A549 (cell line): Measurements from ENCODE around the gene HOXB9. TPM values are rescaled to one million over a fixed set of nuclear protein-coding genes. Genes with fewer than 3 reads are reported as not detected.

Source experiments
- ATAC-seq, 2 experiments: fragments of 200-7000 bp in 1 of 2; fragments of >200 bp in 1 of 2; cut with Nextera tagmentation in 1 of 2; cut with Tn5 transposase in 1 of 2; 3 replicates each; pipeline versions ENCODE4 v1.8.0 to v1.9.1; 2018 to 2020; ENCODE audit warnings: mild to moderate bottlenecking in 1 of 2, moderate library complexity in 1 of 2
- CTCF ChIA-PET: fragments of 300-600 bp; sonication (Branson Sonifier 250); formaldehyde crosslinking; extraction: SDS; loops from one replicate; lab custom pipeline; 2021; ENCODE audit warnings: antibody characterized with exemption, inconsistent platforms; lab: Yijun Ruan, JAX
- POLR2A ChIA-PET: fragments of 350-600 bp; formaldehyde crosslinking; extraction: SDS; loops from one replicate; lab custom pipeline; 2021; ENCODE audit warnings: antibody characterized with exemption, inconsistent platforms; lab: Yijun Ruan, JAX
- DNase-seq, 2 experiments: peaks; one replicate each; pipeline versions ENCODE4 v3.0.0 to v3.0.0-alpha.2; 2011 to 2016; ENCODE audit warnings: low read depth in 1 of 2, low spot score in 1 of 2
- FAIRE-seq: peaks from 2 replicates; lab custom pipeline; 2011; peaks lifted over from hg19 to GRCh38; lab: Jason Lieb, UNC
- H3K27ac ChIP-seq, 2 experiments: fragments of >200 bp; sonication (Bioruptor Twin); formaldehyde crosslinking; 3 replicates each; pipeline ENCODE4 v1.5.1; 2016 to 2017
- H3K4me1 ChIP-seq: fragments of >200 bp; sonication (Bioruptor Twin); formaldehyde crosslinking; 3 replicates; pipeline ENCODE4 v1.6.1; 2016
- H3K4me2 ChIP-seq: fragments of >200 bp; sonication (Bioruptor Twin); formaldehyde crosslinking; 3 replicates; pipeline ENCODE4 v1.6.1; 2016
- H3K4me3 ChIP-seq: fragments of >200 bp; sonication (Bioruptor Twin); formaldehyde crosslinking; 3 replicates; pipeline ENCODE4 v1.5.1; 2016
- H3K9me3 ChIP-seq: fragments of >200 bp; sonication (Bioruptor Twin); formaldehyde crosslinking; 3 replicates; pipeline ENCODE4 v1.6.1; 2016
- ATOH8 ChIP-seq: fragments of 250-450 bp; sonication (Bioruptor Pico); IDR thresholded peaks from 2 replicates; pipeline ENCODE4 v1.5.0; 2020; ENCODE audit warnings: low read depth, mild to moderate bottlenecking, moderate library complexity
- CHD4 ChIP-seq: fragments of 200-600 bp; sonication (generic); IDR thresholded peaks from 2 replicates; pipeline ENCODE4 v1.6.1; 2016; ENCODE audit warnings: antibody characterized with exemption, mild to moderate bottlenecking, borderline replicate concordance
- CTCF ChIP-seq: fragments of >200 bp; sonication (Bioruptor Twin); formaldehyde crosslinking; IDR thresholded peaks from 3 replicates; pipeline ENCODE4 v1.5.1; 2016
- E2F6 ChIP-seq: IDR thresholded peaks from 2 replicates; pipeline ENCODE4 v1.6.1; 2012; ENCODE audit warnings: low read depth, borderline replicate concordance
- ELK1 ChIP-seq: fragments of 150-350 bp; IDR thresholded peaks from 2 replicates; pipeline ENCODE4 v1.6.1; 2014; ENCODE audit warnings: low read depth, mild to moderate bottlenecking, low read length
- HDAC2 ChIP-seq: fragments of 200-600 bp; sonication (generic); IDR thresholded peaks from 2 replicates; pipeline ENCODE4 v1.6.1; 2016
- HES2 ChIP-seq: fragments of >200 bp; sonication (Bioruptor Twin); formaldehyde crosslinking; IDR thresholded peaks from 2 replicates; pipeline ENCODE4 v1.6.1; 2016
- HMGXB4 ChIP-seq: fragments of 250-450 bp; sonication (Bioruptor Pico); IDR thresholded peaks from 2 replicates; pipeline ENCODE4 v1.5.0; 2021; ENCODE audit warnings: mild to moderate bottlenecking, moderate library complexity, borderline replicate concordance
- HOXB13 ChIP-seq: fragments of 250-450 bp; sonication (Bioruptor Pico); IDR thresholded peaks from 2 replicates; pipeline ENCODE4 v1.5.0; 2020; ENCODE audit warnings: low read depth, mild to moderate bottlenecking, moderate library complexity
- MYC ChIP-seq: IDR thresholded peaks from 2 replicates; pipeline ENCODE4 v1.6.1; 2012; ENCODE audit warnings: mild to moderate bottlenecking, inconsistent platforms, low read length, improper control_type of control experiment, borderline replicate concordance
- NPAS2 ChIP-seq: fragments of 250-450 bp; sonication (Bioruptor Pico); IDR thresholded peaks from 2 replicates; pipeline ENCODE4 v1.8.0; 2022; ENCODE audit warnings: mild to moderate bottlenecking, moderate library complexity, borderline replicate concordance
- POLR2A ChIP-seq: IDR thresholded peaks from 2 replicates; pipeline ENCODE4 v1.6.1; 2012; ENCODE audit warnings: mild to moderate bottlenecking, low read length
- REST ChIP-seq: fragments of 200-600 bp; sonication (generic); IDR thresholded peaks from 2 replicates; pipeline ENCODE4 v1.6.1; 2016; ENCODE audit warnings: antibody characterized with exemption, mild to moderate bottlenecking, moderate library complexity
- whole genome bisulfite sequencing: methylation state at CpG from one replicate; pipeline ENCODE4 v1.1.6; 2017; ENCODE audit errors: missing lambda C conversion rate; 5-methylcytosine and 5-hydroxymethylcytosine counted together
- polyA plus RNA-seq, 4 experiments: library from polyadenylated mRNA; depleted of rRNA in 3 of 4; stranded (reverse); fragments of >200 nt; fragmentation: RNase III in 1 of 4; extraction: RNeasy Plus Mini Kit Qiagen cat#74134 plus additional on column Dnase treatment in 1 of 4; gene quantifications; 2 replicates in 3 of 4; 3 replicates in 1 of 4; pipeline ENCODE4 v1.2.3, GENCODE V29; 2011 to 2017

The HOXB9 gene
- polyA plus RNA-seq, 2 of the 4 experiments (the other 2 are of a cell fraction): 5.6 to 24.6 TPM

- WGBS: 90% methylated on average over 20 of the region's 20 CpGs
- no peak for DNase-seq
- TF ChIP-seq ELK1: no peak
- no peak for TF ChIP-seq HOXB13 (CRISPR knock-in tag)
- no peak for TF ChIP-seq CHD4
- TF ChIP-seq MYC: no peak
- TF ChIP-seq CTCF: no peak
- no peak for TF ChIP-seq REST
- no peak for TF ChIP-seq NPAS2 (CRISPR knock-in tag)
- no peak for TF ChIP-seq HES2
- no peak for TF ChIP-seq ATOH8 (CRISPR knock-in tag)
- no peak for TF ChIP-seq POLR2A
- TF ChIP-seq E2F6: no peak
- no peak for TF ChIP-seq HMGXB4 (CRISPR knock-in tag)
- TF ChIP-seq HDAC2: no peak
- TF ChIP-seq, all 56 proteins: peak for 0
- Histone ChIP-seq H3K27ac (no peak overlapping the region), H3K4me2 (no peak overlapping the region), H3K4me1 (peaks cover 46% of the 10 kb centered on the region), H3K9me3 (no peaks in the 10 kb centered on the region), H3K4me3 (no peak overlapping the region)
- ChIA-PET CTCF (interaction anchor here (0.7 to 6.9 kb wide), 8 partner anchors 7 to 37 kb away, joined by 3 to 118 read pairs (median 26); partner anchors contain the start of gene HOXB9), POLR2A (interaction anchor here (3.9 kb wide), 1 partner anchor 9 kb away, joined by 45 read pairs; the partner anchor contains the start of gene HOXB9)
- ATAC-seq: no peak
- no peak for FAIRE-seq
Observed at GRCh38 chr17:48634493-48635208, 8.5 kb upstream of the HOXB9 start.
